GM12878 (cell line): ENCODE results near the gene NRG4. TPM values are rescaled to one million over a fixed set of nuclear protein-coding genes. Genes with fewer than 3 reads are reported as not detected.

Experiments used
- ASH2L ChIP-seq: fragments of 300-600, 200-600 bp; sonication (generic); IDR thresholded peaks from 2 replicates; pipeline ENCODE4 v1.6.1; 2017; ENCODE audit warnings: low read depth, mild to moderate bottlenecking, borderline replicate concordance
- E2F4 ChIP-seq: IDR thresholded peaks from 2 replicates; pipeline ENCODE4 v1.6.1; 2012; ENCODE audit warnings: low read depth, low read length, improper control_type of control experiment
- KDM1A ChIP-seq: fragments of 200-600 bp; sonication (generic); IDR thresholded peaks from 2 replicates; pipeline ENCODE4 v1.6.1; 2016; ENCODE audit warnings: borderline replicate concordance
- LARP7 ChIP-seq: fragments of 450-650 bp; IDR thresholded peaks from 2 replicates; pipeline ENCODE4 v1.6.1; 2017; ENCODE audit warnings: mild to moderate bottlenecking
- NFXL1 ChIP-seq: fragments of 450-650 bp; IDR thresholded peaks from 2 replicates; pipeline ENCODE4 v1.6.1; 2017; ENCODE audit warnings: antibody characterized with exemption, mild to moderate bottlenecking, borderline replicate concordance
- NFYB ChIP-seq: IDR thresholded peaks from 2 replicates; pipeline ENCODE4 v1.6.1; 2011; ENCODE audit warnings: low read depth, mild to moderate bottlenecking, low read length, improper control_type of control experiment, moderate library complexity; ENCODE audit not compliant: insufficient read depth
- POLR2A ChIP-seq: IDR thresholded peaks from 2 replicates; pipeline ENCODE4 v1.6.1; 2011; ENCODE audit warnings: low read depth, mild to moderate bottlenecking, low read length
- POLR2AphosphoS5 ChIP-seq: IDR thresholded peaks from 2 replicates; pipeline ENCODE4 v1.6.1; 2011; ENCODE audit warnings: mild to moderate bottlenecking, low read length, inconsistent platforms
- RB1 ChIP-seq: fragments of 450-650 bp; formaldehyde crosslinking; IDR thresholded peaks from 2 replicates; pipeline ENCODE4 v1.6.1; 2017; ENCODE audit warnings: mild to moderate bottlenecking, borderline replicate concordance
- RCOR1 ChIP-seq: conservative IDR thresholded peaks from 2 replicates; pipeline ENCODE4 v1.6.1; 2012; ENCODE audit warnings: low read depth, low read length, improper control_type of control experiment
- RUNX3 ChIP-seq: IDR thresholded peaks from 2 replicates; pipeline ENCODE4 v1.6.1; 2012; ENCODE audit warnings: low read length, inconsistent platforms
- SMC3 ChIP-seq: IDR thresholded peaks from 2 replicates; pipeline ENCODE4 v1.6.1; 2011; ENCODE audit warnings: low read length, improper control_type of control experiment, borderline replicate concordance
- SPI1 ChIP-seq: IDR thresholded peaks from 2 replicates; pipeline ENCODE4 v1.6.1; 2011; ENCODE audit warnings: low read depth, mild to moderate bottlenecking, low read length, moderate library complexity, borderline replicate concordance; ENCODE audit not compliant: insufficient read depth
- polyA plus RNA-seq, 11 experiments: library from polyadenylated mRNA; depleted of rRNA in 4 of 11; unstranded in 6 of 11; stranded (reverse) in 5 of 11; fragments of >200 nt; fragmentation: Nextera tagmentation in 4 of 11; fragmentation: Illumina TruSeq in 1 of 11; extraction: Ambion mirVana in 4 of 11; extraction: Trizol in 1 of 11; gene quantifications; 1 replicate in 1 of 11; 2 replicates in 10 of 11; pipeline versions ENCODE4 v1.2.1 to v1.2.3, GENCODE V29; 2011 to 2016; ENCODE audit warnings: inconsistent platforms in 2 of 11, missing spikeins in 2 of 11, low read depth in 1 of 11
- total RNA-seq, 4 experiments: library from RNA; depleted of rRNA in 3 of 4; stranded (reverse); fragments of >200 nt in 3 of 4; fragmentation: Illumina TruSeq in 1 of 4; extraction: Trizol in 1 of 4; gene quantifications; 2 replicates each; pipeline versions ENCODE4 v1.2.1 to v1.2.3, GENCODE V29; 2013 to 2021
- TF ChIP-seq, protein P1 (sequence below): IDR thresholded peaks from 2 replicates; pipeline ENCODE4 v1.6.1; 2012; ENCODE audit warnings: mild to moderate bottlenecking, low read depth, low read length
- TF ChIP-seq, protein P2 (sequence below): fragments of 450-650 bp; conservative IDR thresholded peaks from 2 replicates; pipeline ENCODE4 v1.6.1; 2017; ENCODE audit warnings: mild to moderate bottlenecking, moderate library complexity

Gene NRG4
- total and polyA plus RNA-seq, 10 of the 15 experiments (the other 5 are each of a cell fraction or from before 2014, with no cell fraction given), result 0.76 to 8.3 (median 5.5) TPM

- TF ChIP-seq E2F4 (no peak), SMC3 (peak; percentile 28; the same call in 1 of the 2 replicates), NFYB (no peak), KDM1A (no peak), POLR2AphosphoS5 (no peak), SPI1 (no peak), RB1 (no peak), RUNX3 (0 out of 2 replicates have a peak, but pooled peaks have one; percentile 20), POLR2A (no peak), RCOR1 (no peak), NFXL1 (no peak), ASH2L (no peak), LARP7 (no peak)
- TF ChIP-seq, protein P1, sequence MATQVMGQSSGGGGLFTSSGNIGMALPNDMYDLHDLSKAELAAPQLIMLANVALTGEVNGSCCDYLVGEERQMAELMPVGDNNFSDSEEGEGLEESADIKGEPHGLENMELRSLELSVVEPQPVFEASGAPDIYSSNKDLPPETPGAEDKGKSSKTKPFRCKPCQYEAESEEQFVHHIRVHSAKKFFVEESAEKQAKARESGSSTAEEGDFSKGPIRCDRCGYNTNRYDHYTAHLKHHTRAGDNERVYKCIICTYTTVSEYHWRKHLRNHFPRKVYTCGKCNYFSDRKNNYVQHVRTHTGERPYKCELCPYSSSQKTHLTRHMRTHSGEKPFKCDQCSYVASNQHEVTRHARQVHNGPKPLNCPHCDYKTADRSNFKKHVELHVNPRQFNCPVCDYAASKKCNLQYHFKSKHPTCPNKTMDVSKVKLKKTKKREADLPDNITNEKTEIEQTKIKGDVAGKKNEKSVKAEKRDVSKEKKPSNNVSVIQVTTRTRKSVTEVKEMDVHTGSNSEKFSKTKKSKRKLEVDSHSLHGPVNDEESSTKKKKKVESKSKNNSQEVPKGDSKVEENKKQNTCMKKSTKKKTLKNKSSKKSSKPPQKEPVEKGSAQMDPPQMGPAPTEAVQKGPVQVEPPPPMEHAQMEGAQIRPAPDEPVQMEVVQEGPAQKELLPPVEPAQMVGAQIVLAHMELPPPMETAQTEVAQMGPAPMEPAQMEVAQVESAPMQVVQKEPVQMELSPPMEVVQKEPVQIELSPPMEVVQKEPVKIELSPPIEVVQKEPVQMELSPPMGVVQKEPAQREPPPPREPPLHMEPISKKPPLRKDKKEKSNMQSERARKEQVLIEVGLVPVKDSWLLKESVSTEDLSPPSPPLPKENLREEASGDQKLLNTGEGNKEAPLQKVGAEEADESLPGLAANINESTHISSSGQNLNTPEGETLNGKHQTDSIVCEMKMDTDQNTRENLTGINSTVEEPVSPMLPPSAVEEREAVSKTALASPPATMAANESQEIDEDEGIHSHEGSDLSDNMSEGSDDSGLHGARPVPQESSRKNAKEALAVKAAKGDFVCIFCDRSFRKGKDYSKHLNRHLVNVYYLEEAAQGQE, result no peak
- TF ChIP-seq, protein P2, sequence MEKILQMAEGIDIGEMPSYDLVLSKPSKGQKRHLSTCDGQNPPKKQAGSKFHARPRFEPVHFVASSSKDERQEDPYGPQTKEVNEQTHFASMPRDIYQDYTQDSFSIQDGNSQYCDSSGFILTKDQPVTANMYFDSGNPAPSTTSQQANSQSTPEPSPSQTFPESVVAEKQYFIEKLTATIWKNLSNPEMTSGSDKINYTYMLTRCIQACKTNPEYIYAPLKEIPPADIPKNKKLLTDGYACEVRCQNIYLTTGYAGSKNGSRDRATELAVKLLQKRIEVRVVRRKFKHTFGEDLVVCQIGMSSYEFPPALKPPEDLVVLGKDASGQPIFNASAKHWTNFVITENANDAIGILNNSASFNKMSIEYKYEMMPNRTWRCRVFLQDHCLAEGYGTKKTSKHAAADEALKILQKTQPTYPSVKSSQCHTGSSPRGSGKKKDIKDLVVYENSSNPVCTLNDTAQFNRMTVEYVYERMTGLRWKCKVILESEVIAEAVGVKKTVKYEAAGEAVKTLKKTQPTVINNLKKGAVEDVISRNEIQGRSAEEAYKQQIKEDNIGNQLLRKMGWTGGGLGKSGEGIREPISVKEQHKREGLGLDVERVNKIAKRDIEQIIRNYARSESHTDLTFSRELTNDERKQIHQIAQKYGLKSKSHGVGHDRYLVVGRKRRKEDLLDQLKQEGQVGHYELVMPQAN, result no peak
Measured at GRCh38 chr15:75928680-75929608, 83.3 kb downstream of the NRG4 start (continued).
